ENCODE measurements around the gene KLRD1.

DNA sequence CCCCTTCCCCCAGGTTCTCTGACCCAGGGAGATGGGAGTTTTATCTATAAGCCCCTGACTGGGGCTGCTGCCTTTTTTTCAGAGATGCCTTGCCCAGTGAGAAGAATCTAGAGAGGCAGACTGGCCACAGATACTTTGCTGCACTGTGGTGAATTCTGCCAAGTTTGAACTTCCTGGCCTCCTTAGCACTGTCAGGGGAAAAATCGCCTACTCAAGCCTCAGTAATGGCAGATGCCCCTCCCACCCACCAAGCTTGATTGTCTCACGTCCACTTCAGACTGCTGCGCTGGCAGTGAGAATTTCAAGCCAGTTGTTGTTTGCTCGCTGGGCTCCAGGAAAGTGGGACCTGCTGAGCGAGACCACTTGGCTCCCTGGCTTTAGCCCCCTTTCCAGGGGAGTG lies 50.5 kb downstream of the KLRD1 start:
- TF ChIP-seq POLR2A (IDR thresholded peaks at IDR 0.05; ENCODE audit: low read length) = no peak
- TF ChIP-seq GATA1 (IDR thresholded peaks at IDR 0.05; ENCODE audit: low read depth, low read length) = no peak
